Tibial nerve (tissue), 4 donors: Measurements from ENCODE around the gene FBXL2. TPM values are rescaled to one million over a fixed set of nuclear protein-coding genes. Genes with fewer than 3 reads are reported as not detected.

Source experiments
- DNase-seq, 2 donors: peaks; one replicate each; pipeline ENCODE4 v3.0.0-alpha.2; 2019; ENCODE audit warnings: low spot score in 2 of 2
- H3K27ac ChIP-seq, 4 donors: fragments of 200-600 bp; sonication (generic) in 3 of 4; one replicate each; pipeline ENCODE4 v1.5.1; 2017 to 2019; ENCODE audit warnings: mild to moderate bottlenecking in 1 of 4
- H3K27me3 ChIP-seq, 2 donors: fragments of 200-600 bp; sonication (generic) in 1 of 2; one replicate each; pipeline versions ENCODE4 v1.5.1 to v1.6.0; 2017 to 2019
- H3K36me3 ChIP-seq, 3 donors: fragments of 200-600 bp; sonication (generic); one replicate each; pipeline ENCODE4 v1.5.1; 2018 to 2019
- H3K4me1 ChIP-seq, 4 donors: fragments of 200-600 bp; sonication (generic) in 3 of 4; one replicate each; pipeline ENCODE4 v1.5.1; 2017 to 2019
- H3K4me3 ChIP-seq, 4 donors: fragments of 200-600 bp; sonication (generic) in 3 of 4; one replicate each; pipeline ENCODE4 v1.5.1; 2017 to 2019; ENCODE audit warnings: mild to moderate bottlenecking in 1 of 4, moderate library complexity in 1 of 4
- H3K9me3 ChIP-seq, 4 donors: fragments of 200-600 bp; sonication (generic) in 3 of 4; one replicate each; pipeline ENCODE4 v1.5.1; 2017 to 2019
- CTCF ChIP-seq, 5 experiments: fragments of 200-600 bp in 3 of 5; fragments of 450-650 bp in 2 of 5; sonication (generic) in 3 of 5; IDR thresholded peaks; one replicate each; pipeline ENCODE4 v1.5.1; 2016 to 2019; ENCODE audit warnings: antibody characterized with exemption in 5 of 5, mild to moderate bottlenecking in 3 of 5, moderate library complexity in 2 of 5
- EP300 ChIP-seq, 2 donors: sonication (generic); formaldehyde crosslinking; IDR thresholded peaks; one replicate each; pipeline ENCODE4 v1.6.1; 2017; ENCODE audit warnings: antibody characterized with exemption in 2 of 2, mild to moderate bottlenecking in 1 of 2
- POLR2A ChIP-seq, 2 donors: fragments of 450-650 bp; IDR thresholded peaks; one replicate each; pipeline ENCODE4 v1.6.1; 2017; ENCODE audit warnings: antibody characterized with exemption in 2 of 2, mild to moderate bottlenecking in 2 of 2, moderate library complexity in 2 of 2
- whole genome bisulfite sequencing, 2 donors: methylation state at CpG; one replicate each; pipeline ENCODE4 v1.1.5; 2018; 5-methylcytosine and 5-hydroxymethylcytosine counted together
- total RNA-seq, 4 donors: library from RNA; depleted of rRNA; stranded (reverse); fragments of >200 nt; gene quantifications; one replicate each; pipeline ENCODE4 v1.1.0, GENCODE V29; 2016

Gene FBXL2
- total RNA-seq, 4 donors from 2014 or later = 14.7 to 21.2 (median 17.2) TPM

DNA sequence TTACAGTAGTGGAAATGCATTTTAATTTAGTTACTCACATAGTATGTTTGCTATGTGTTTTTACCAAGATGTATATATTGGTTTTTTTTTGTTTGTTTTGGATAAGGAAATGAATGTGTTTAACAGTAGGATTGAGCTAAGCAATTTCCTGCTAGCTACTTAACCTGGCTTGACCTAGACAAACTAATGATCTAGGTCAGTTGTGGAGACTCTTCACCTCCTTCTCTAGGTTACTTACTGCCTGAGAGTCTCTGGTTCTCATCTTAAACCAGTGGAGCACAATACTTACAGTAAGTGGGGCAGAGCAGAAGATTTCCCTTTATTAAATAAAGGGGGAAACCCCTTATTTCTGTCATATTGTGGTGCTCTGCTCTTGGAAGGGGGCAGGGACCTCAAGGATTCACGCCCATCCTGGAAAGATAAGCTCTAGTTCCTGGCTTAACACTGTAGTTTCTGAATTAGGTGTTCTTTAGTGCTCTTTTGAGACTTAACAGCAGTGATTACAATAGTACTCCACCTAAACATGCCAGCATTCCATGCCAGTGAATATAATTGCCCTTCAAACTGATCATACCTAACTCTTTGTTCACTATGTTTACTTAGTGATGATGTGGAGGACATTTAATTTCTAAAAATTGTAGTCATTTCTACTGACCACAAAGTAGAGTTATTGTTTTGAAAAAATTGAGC lies 83.0 kb downstream of the FBXL2 start:
- Histone ChIP-seq H3K4me1 (peaks cover 0 to 9% (median 0%) of the 10 kb centered on the region in 4 donors), H3K4me3 (no peak overlapping the region), H3K36me3 (no peaks in the 10 kb centered on the region), H3K9me3 (no peaks in the 10 kb centered on the region), H3K27ac (no peak overlapping the region), H3K27me3 (no peaks in the 10 kb centered on the region)
- no peak for TF ChIP-seq CTCF (IDR thresholded peaks at IDR 0.05)
- no peak for TF ChIP-seq EP300 (IDR thresholded peaks at IDR 0.05)
- no peak for TF ChIP-seq POLR2A (IDR thresholded peaks at IDR 0.05)
- WGBS, 2 donors = 58 to 75% methylated on average over 1 of the region's 1 CpG
- DNase-seq = no peak

DNA sequence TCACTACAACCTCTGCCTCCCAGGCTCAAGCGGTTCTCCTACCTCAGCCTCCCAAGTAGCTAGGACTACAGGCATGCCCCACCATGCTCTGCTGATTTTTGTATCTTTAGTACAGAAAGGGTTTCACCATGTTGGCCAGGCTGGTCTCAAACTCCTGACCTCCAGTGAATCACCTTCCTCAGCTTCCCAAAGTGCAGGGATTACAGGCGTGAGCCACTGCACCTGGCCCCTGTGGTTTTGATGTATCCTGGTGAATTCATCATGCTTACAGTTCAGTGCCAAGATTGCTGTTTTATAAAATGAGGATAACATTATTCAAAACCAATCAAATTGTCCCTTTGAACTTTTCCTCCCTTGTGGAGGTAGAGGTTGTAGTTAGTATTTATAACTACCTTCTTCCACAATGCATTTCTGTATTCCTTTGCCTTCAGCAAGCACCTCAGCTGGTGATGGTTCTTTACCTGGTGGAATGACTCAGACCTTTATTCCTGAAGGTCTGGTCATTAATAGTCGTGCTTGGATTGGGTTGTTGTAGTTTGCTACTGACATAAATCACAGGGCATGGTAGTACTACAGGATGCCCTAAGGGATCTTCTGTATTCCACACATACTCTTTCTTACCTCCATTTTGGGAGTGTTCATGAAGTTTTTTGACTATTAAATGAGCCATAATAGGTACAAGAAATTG lies 86.0 kb downstream of the FBXL2 start:
- no peaks in the 10 kb centered on the region for H3K9me3 ChIP-seq
- 84 to 94% methylated on average over 3 of the region's 3 CpGs for WGBS, 2 donors
- DNase-seq = no peak
- peaks cover 0 to 9% (median 0%) of the 10 kb centered on the region in 4 donors for H3K4me1 ChIP-seq
- H3K4me3 ChIP-seq = no peak overlapping the region
- peaks cover 0 to 5% (median 0%) of the 10 kb centered on the region in 3 donors for H3K36me3 ChIP-seq
- no peaks in the 10 kb centered on the region for H3K27me3 ChIP-seq
- H3K27ac ChIP-seq = no peak overlapping the region
- TF ChIP-seq CTCF (IDR thresholded peaks at IDR 0.05) (no peak), POLR2A (IDR thresholded peaks at IDR 0.05) (no peak), EP300 (IDR thresholded peaks at IDR 0.05) (no peak)

GRCh38 chr3:33364060-33364459 lies 86.8 kb downstream of the FBXL2 start:
- Histone ChIP-seq H3K36me3 (peaks cover 0 to 8% (median 0%) of the 10 kb centered on the region in 3 donors), H3K4me3 (no peak overlapping the region), H3K27ac (no peak overlapping the region), H3K4me1 (peaks cover 0 to 9% (median 0%) of the 10 kb centered on the region in 4 donors), H3K27me3 (no peaks in the 10 kb centered on the region), H3K9me3 (no peaks in the 10 kb centered on the region)
- DNase-seq = no peak
- TF ChIP-seq POLR2A (IDR thresholded peaks at IDR 0.05) = no peak
- no peak for TF ChIP-seq EP300 (IDR thresholded peaks at IDR 0.05)
- TF ChIP-seq CTCF (IDR thresholded peaks at IDR 0.05) = no peak

DNA sequence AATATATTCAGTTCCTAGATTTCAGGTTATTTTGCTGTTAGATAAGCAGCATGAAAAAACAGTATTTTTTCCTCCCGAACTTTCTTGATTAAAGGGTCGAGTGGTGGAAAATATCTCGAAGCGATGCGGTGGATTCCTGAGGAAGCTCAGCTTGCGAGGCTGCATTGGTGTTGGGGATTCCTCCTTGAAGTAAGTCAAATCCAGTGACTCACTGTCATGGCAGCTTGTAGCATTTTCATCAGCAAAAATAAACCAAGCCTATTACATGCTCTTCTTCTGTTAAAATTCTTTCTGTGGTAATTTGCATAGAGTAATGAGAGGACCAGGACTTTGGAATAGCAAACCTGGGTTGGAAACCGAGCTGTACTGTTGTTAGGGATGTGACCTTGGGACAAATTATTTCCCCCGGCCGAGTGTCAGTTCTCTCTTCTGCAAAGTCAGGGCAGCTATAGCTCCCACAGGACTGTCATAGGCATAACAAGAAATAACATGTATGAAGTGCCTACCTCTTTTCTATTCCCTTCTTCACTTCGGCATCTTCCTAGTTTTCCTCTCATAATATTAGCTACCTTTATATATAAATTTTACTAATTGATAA lies 87.4 kb downstream of the FBXL2 start:
- no peak overlapping the region for H3K27ac ChIP-seq
- WGBS, 2 donors = 79 to 90% methylated on average over 10 of the region's 10 CpGs
- H3K4me3 ChIP-seq = no peak overlapping the region
- H3K36me3 ChIP-seq = peaks cover 0 to 8% (median 0%) of the 10 kb centered on the region in 3 donors
- H3K27me3 ChIP-seq = no peaks in the 10 kb centered on the region
- H3K4me1 ChIP-seq = peaks cover 0 to 8% (median 0%) of the 10 kb centered on the region in 4 donors
- no peaks in the 10 kb centered on the region for H3K9me3 ChIP-seq
- TF ChIP-seq POLR2A (IDR thresholded peaks at IDR 0.05) (no peak), CTCF (IDR thresholded peaks at IDR 0.05) (no peak), EP300 (IDR thresholded peaks at IDR 0.05) (no peak)
- no peak for DNase-seq
